ENCODE data around the gene DIS3L2. TPM values are rescaled to one million over a fixed set of nuclear protein-coding genes. Genes with fewer than 3 reads are reported as not detected.
A peak's percentile ranks its signal among the peaks of the same experiment; 100 is the strongest.

Gene DIS3L2
- total and polyA plus RNA-seq, 2 of the 8 experiments (the other 6 are each of a cell fraction or from before 2014, with no cell fraction given) = 11.5 to 21.6 TPM

DNA sequence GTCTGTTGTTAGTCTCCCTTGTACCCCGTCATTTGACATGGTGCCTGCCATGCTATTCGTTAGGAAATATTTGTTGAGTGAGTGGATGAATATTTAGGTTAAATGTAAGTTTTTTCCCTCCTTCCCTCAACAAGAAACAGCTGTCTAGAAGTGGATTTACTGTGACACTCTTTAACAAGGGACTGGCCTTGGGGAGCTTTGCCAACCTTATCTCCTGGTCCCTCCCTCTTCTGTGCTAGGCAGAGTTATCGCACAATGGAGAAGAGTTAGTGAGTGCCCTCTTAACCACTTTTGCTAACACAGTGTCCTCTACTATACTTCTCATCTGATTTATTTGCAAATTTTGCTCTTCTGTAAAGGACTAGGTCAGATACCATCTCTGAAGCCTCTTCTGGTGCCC is 61.2 kb downstream of the DIS3L2 start:
- Histone ChIP-seq H3K79me2 (ENCODE audit: control insufficient read depth in 1 of 2, insufficient read depth in 2 of 2, low read length in 2 of 2) (no peaks in the 10 kb centered on the region), H2AFZ (ENCODE audit: low read length) (no peak overlapping the region), H4K20me1 (replicated peaks in 1 of 2; ENCODE audit: control insufficient read depth in 1 of 2, insufficient read depth in 2 of 2, low read length in 2 of 2) (no peaks in the 10 kb centered on the region), H4K91ac (replicated peaks; ENCODE audit: insufficient read length, low read length) (no peak overlapping the region), H3K4ac (replicated peaks; ENCODE audit: insufficient read length, low read depth, low read length) (no peak overlapping the region), H2AK5ac (ENCODE audit: low read depth, low read length) (no peak overlapping the region), H3K79me1 (ENCODE audit: low read depth, low read length) (no peaks in the 10 kb centered on the region; the same call in none of the 2 replicates), H2BK120ac (replicated peaks; ENCODE audit: low read depth, low read length) (no peak overlapping the region), H2BK5ac (ENCODE audit: low read depth, low read length) (no peak overlapping the region), H3K23ac (ENCODE audit: insufficient read length) (no peak overlapping the region), H3K18ac (ENCODE audit: extremely low read depth, low read length) (no peak overlapping the region), H3K27ac (ENCODE audit: low read depth, low read length) (no peak overlapping the region), H2BK12ac (ENCODE audit: low read depth, low read length) (no peak overlapping the region), H2BK15ac (ENCODE audit: low read length) (no peak overlapping the region), H3K4me1 (replicated peaks in 1 of 4; ENCODE audit: control insufficient read depth in 3 of 4, insufficient read depth in 4 of 4, low read length in 3 of 4) (no peaks in the 10 kb centered on the region), H2BK20ac (ENCODE audit: low read length) (no peak overlapping the region), H4K5ac (ENCODE audit: insufficient read length, low read depth, low read length) (no peak overlapping the region), H3K56ac (replicated peaks; ENCODE audit: insufficient read length, low read depth, low read length) (no peak overlapping the region), H3K4me3 (ENCODE audit: extremely low read depth in 1 of 4, insufficient read depth in 2 of 4, low read depth in 3 of 4, low read length in 4 of 4) (no peak overlapping the region), H3K14ac (ENCODE audit: insufficient read length) (no peak overlapping the region), H3K27me3 (replicated peaks in 1 of 4; ENCODE audit: control insufficient read depth in 3 of 4, extremely low read depth in 1 of 4, insufficient read depth in 3 of 4, low read length in 3 of 4) (no peaks in the 10 kb centered on the region), H3K23me2 (ENCODE audit: low read depth, low read length) (0 out of 2 replicates have a peak, but pooled peaks cover 1% of the 10 kb centered on the region), H3K4me2 (ENCODE audit: insufficient read depth in 1 of 2, low read depth in 2 of 2, low read length in 2 of 2) (no peak overlapping the region), H3K9me3 (ENCODE audit: insufficient read depth in 2 of 2, low read depth in 1 of 2, low read length in 1 of 2) (no peaks in the 10 kb centered on the region), H4K8ac (ENCODE audit: extremely low read depth, insufficient read depth, low read length) (no peak overlapping the region), H3K36me3 (ENCODE audit: control insufficient read depth in 2 of 4, insufficient read depth in 4 of 4, low read length in 3 of 4) (peaks cover 0 to 8% (median 0%) of the 10 kb centered on the region in 4 experiments; a peak in 2 of 8 replicates), H3K9ac (replicated peaks in 1 of 4; ENCODE audit: extremely low read depth in 1 of 4, low read depth in 3 of 4, low read length in 3 of 4) (peak overlapping the region in 1 of 4 experiments; percentile 34; a peak in 1 of 7 replicates)
- no peak for TF ChIP-seq JUND (IDR thresholded peaks at IDR 0.05; ENCODE audit: low read length)
- TF ChIP-seq CHD1 (IDR thresholded peaks at IDR 0.05; ENCODE audit: low read depth, low read length) = no peak
- TF ChIP-seq TAF7 (optimal IDR thresholded peaks at IDR 0.05; ENCODE audit: borderline replicate concordance, low read depth, low read length) = no peak
- TF ChIP-seq, protein P1, sequence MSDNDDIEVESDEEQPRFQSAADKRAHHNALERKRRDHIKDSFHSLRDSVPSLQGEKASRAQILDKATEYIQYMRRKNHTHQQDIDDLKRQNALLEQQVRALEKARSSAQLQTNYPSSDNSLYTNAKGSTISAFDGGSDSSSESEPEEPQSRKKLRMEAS (IDR thresholded peaks at IDR 0.05) = no peak
- TF ChIP-seq ZNF274 (IDR thresholded peaks at IDR 0.05; ENCODE audit: borderline replicate concordance, extremely low read depth, low read length) = no peak
- TF ChIP-seq TCF12 (IDR thresholded peaks at IDR 0.05; ENCODE audit: low read depth, low read length) = no peak
- no peak for TF ChIP-seq GTF2F1 (IDR thresholded peaks at IDR 0.05; ENCODE audit: borderline replicate concordance, low read depth, low read length)
- TF ChIP-seq RBBP5 (IDR thresholded peaks at IDR 0.05; ENCODE audit: borderline replicate concordance, low read depth, low read length) = no peak
- TF ChIP-seq EGR1 (IDR thresholded peaks at IDR 0.05; ENCODE audit: borderline replicate concordance, low read depth, low read length) = no peak
- TF ChIP-seq POLR2AphosphoS5 (IDR thresholded peaks at IDR 0.05; ENCODE audit: low read depth, low read length) = no peak
- POLR2A ChIA-PET (ENCODE audit: partially characterized antibody) = interaction anchor here (1.0 to 1.3 kb wide), 3 partner anchors 9 to 13 kb away, joined by 3 to 4 read pairs (median 3); no protein-coding TSS in a partner anchor
- FAIRE-seq = no peak
- DNase-seq (ENCODE audit: low read depth in 1 of 2, low spot score in 2 of 2) = no peak
- CTCF ChIA-PET (ENCODE audit: partially characterized antibody) = interaction anchor here (0.9 to 1.8 kb wide), 7 partner anchors 11 to 313 kb away, joined by 3 to 5 read pairs (median 4); no protein-coding TSS in a partner anchor
- 89% methylated on average over 3 of the region's 3 CpGs; no CpG with 5 or more reads in 1 of the 2 experiments for WGBS, 2 experiments (ENCODE audit: extremely low coverage in 1 of 2, insufficient coverage in 1 of 2, insufficient read length in 1 of 2, insufficient replicate concordance in 2 of 2, low coverage in 1 of 2, low lambda C conversion rate in 2 of 2, missing lambda C conversion rate in 1 of 2)

Data from H1 (cell line).